ENCODE data around the gene ARHGAP22.
A peak's percentile ranks its signal among the peaks of the same experiment; 100 is the strongest.

ARHGAP22 gene

GRCh38 chr10:48632166-48632565 lies 27.3 kb upstream of the ARHGAP22 start:
- DNase-seq, result no peak

GRCh38 chr10:48627984-48628609 lies 23.2 kb upstream of the ARHGAP22 start:
- no peak for DNase-seq

- DNase-seq, result no peak
Observed at GRCh38 chr10:48626986-48627731, 22.3 kb upstream of the ARHGAP22 start.

- no peak for DNase-seq
Observed at GRCh38 chr10:48626447-48626846, 21.6 kb upstream of the ARHGAP22 start.

- DNase-seq, result no peak
Observed at GRCh38 chr10:48625826-48626134, 20.9 kb upstream of the ARHGAP22 start.

GRCh38 chr10:48623607-48624132 lies 18.8 kb upstream of the ARHGAP22 start:
- no peak for DNase-seq

GRCh38 chr10:48623009-48623408 lies 18.1 kb upstream of the ARHGAP22 start:
- DNase-seq, result no peak

GRCh38 chr10:48620719-48621118 lies 15.8 kb upstream of the ARHGAP22 start:
- no peak for DNase-seq

- DNase-seq, result no peak
Observed at GRCh38 chr10:48616436-48616835, 11.6 kb upstream of the ARHGAP22 start.

- DNase-seq, result no peak
Observed at GRCh38 chr10:48614481-48615390, 9.9 kb upstream of the ARHGAP22 start.

- DNase-seq, result no peak
Observed at GRCh38 chr10:48613016-48613415, 8.1 kb upstream of the ARHGAP22 start.

GRCh38 chr10:48612236-48612943 lies 7.5 kb upstream of the ARHGAP22 start:
- DNase-seq, result no peak

- no peak for DNase-seq
Observed at GRCh38 chr10:48611133-48611532, 6.3 kb upstream of the ARHGAP22 start.

- no peak for DNase-seq
Observed at GRCh38 chr10:48610585-48611093, 5.8 kb upstream of the ARHGAP22 start.

GRCh38 chr10:48609899-48610584 lies 5.2 kb upstream of the ARHGAP22 start:
- no peak for DNase-seq

- DNase-seq, result no peak
Observed at GRCh38 chr10:48609441-48609840, 4.6 kb upstream of the ARHGAP22 start.

GRCh38 chr10:48608976-48609375 lies 4.1 kb upstream of the ARHGAP22 start:
- DNase-seq, result no peak

GRCh38 chr10:48608279-48608681 lies 3.4 kb upstream of the ARHGAP22 start:
- DNase-seq, result peak; percentile 4

- DNase-seq, result no peak
Observed at GRCh38 chr10:48607356-48608278, 2.7 kb upstream of the ARHGAP22 start.

GRCh38 chr10:48606530-48607355 lies 1.9 kb upstream of the ARHGAP22 start:
- no peak for DNase-seq
